PFSK-1 (cell line): ENCODE measurements around the gene MRPL49.

Experiments
- POLR2AphosphoS5 ChIP-seq: IDR thresholded peaks from 2 replicates; pipeline ENCODE4 v1.6.1; 2012; ENCODE audit warnings: low read depth, mild to moderate bottlenecking, control low read depth, low read length, moderate library complexity
- REST ChIP-seq, 2 experiments: IDR thresholded peaks; 2 replicates each; pipeline versions ENCODE4 v1.6.1 to v1.8.0; 2011 to 2012; ENCODE audit warnings: low read depth in 2 of 2, low read length in 2 of 2, control low read depth in 1 of 2, inconsistent platforms in 1 of 2, mild to moderate bottlenecking in 1 of 2, moderate library complexity in 1 of 2; ENCODE audit not compliant: insufficient read depth in 1 of 2
- SIN3A ChIP-seq: IDR thresholded peaks from 2 replicates; pipeline ENCODE4 v1.6.1; 2012; ENCODE audit warnings: mild to moderate bottlenecking, low read length, moderate library complexity, borderline replicate concordance; ENCODE audit not compliant: insufficient read depth
- TAF1 ChIP-seq: IDR thresholded peaks from 2 replicates; pipeline ENCODE4 v1.6.1; 2012; ENCODE audit warnings: low read length, control low read depth, borderline replicate concordance; ENCODE audit not compliant: insufficient read depth

GRCh38 chr11:65124480-65125196 lies 2.5 kb downstream of the MRPL49 start:
- TF ChIP-seq POLR2AphosphoS5 (no peak), TAF1 (no peak), REST (IDR thresholded peaks at IDR 0.05; ENCODE audit: insufficient read depth in 1 of 2, low read depth in 2 of 2, low read length in 2 of 2) (no peak), SIN3A (no peak)
